Neutrophil (primary cell): ENCODE results near the gene FABP6.

Source experiments
- H3K27ac ChIP-seq: fragments of 200-600 bp; sonication (generic); 2 replicates; pipeline ENCODE4 v1.5.1; 2016; ENCODE audit warnings: mild to moderate bottlenecking, moderate library complexity
- H3K27me3 ChIP-seq: fragments of 200-600 bp; sonication (generic); 2 replicates; pipeline ENCODE4 v1.6.0; 2016; ENCODE audit warnings: mild to moderate bottlenecking
- H3K36me3 ChIP-seq: fragments of 200-600 bp; sonication (generic); 2 replicates; pipeline ENCODE4 v1.5.1; 2017
- H3K4me1 ChIP-seq, 2 experiments: fragments of 200-600 bp in 1 of 2; sonication (generic) in 1 of 2; 1 replicate in 1 of 2; 2 replicates in 1 of 2; pipeline versions ENCODE4 v1.5.1 to v1.6.1; 2013 to 2016; ENCODE audit warnings: low read depth in 1 of 2, low read length in 1 of 2, mild to moderate bottlenecking in 1 of 2, moderate library complexity in 1 of 2; ENCODE audit not compliant: control insufficient read depth in 1 of 2, insufficient read depth in 1 of 2
- H3K4me3 ChIP-seq, 2 experiments: fragments of 200-600 bp in 1 of 2; sonication (generic) in 1 of 2; 1 replicate in 1 of 2; 2 replicates in 1 of 2; pipeline ENCODE4 v1.5.1; 2013 to 2016; ENCODE audit warnings: low read depth in 1 of 2, low read length in 1 of 2, mild to moderate bottlenecking in 1 of 2, moderate library complexity in 1 of 2
- H3K9me3 ChIP-seq: fragments of 200-600 bp; sonication (generic); 2 replicates; pipeline ENCODE4 v1.5.1; 2016
- CTCF ChIP-seq: fragments of 200-600 bp; sonication (generic); IDR thresholded peaks from 2 replicates; pipeline ENCODE4 v1.5.1; 2016; ENCODE audit warnings: antibody characterized with exemption

FABP6 gene

GRCh38 chr5:160250826-160251225 lies 21.5 kb downstream of the FABP6 start:
- Histone ChIP-seq H3K36me3 (peaks cover 40% of the 10 kb centered on the region), H3K4me1 (no peaks in the 10 kb centered on the region), H3K27ac (no peak overlapping the region), H3K27me3 (no peaks in the 10 kb centered on the region), H3K9me3 (no peaks in the 10 kb centered on the region), H3K4me3 (no peak overlapping the region)
- no peak for TF ChIP-seq CTCF

- Histone ChIP-seq H3K9me3 (no peaks in the 10 kb centered on the region), H3K4me1 (no peaks in the 10 kb centered on the region), H3K36me3 (peaks cover 43% of the 10 kb centered on the region), H3K27me3 (no peaks in the 10 kb centered on the region), H3K27ac (no peak overlapping the region), H3K4me3 (no peak overlapping the region)
- TF ChIP-seq CTCF = no peak
Observed at GRCh38 chr5:160251406-160252155, 22.3 kb downstream of the FABP6 start.

- no peak overlapping the region for H3K4me3 ChIP-seq
Observed at GRCh38 chr5:160252916-160253315, 23.6 kb downstream of the FABP6 start.

GRCh38 chr5:160253441-160253840 lies 24.1 kb downstream of the FABP6 start:
- no peak for TF ChIP-seq CTCF
- no peaks in the 10 kb centered on the region for H3K27me3 ChIP-seq
- H3K36me3 ChIP-seq = peaks cover 43% of the 10 kb centered on the region
- H3K4me3 ChIP-seq = no peak overlapping the region
- H3K9me3 ChIP-seq = no peaks in the 10 kb centered on the region
- H3K27ac ChIP-seq = no peak overlapping the region
- H3K4me1 ChIP-seq = no peaks in the 10 kb centered on the region

More at GRCh38 chr5:160252916-160253315, 23.6 kb downstream of the FABP6 start:
- Histone ChIP-seq H3K9me3 (no peaks in the 10 kb centered on the region), H3K27me3 (no peaks in the 10 kb centered on the region), H3K36me3 (peaks cover 43% of the 10 kb centered on the region), H3K27ac (no peak overlapping the region), H3K4me1 (no peaks in the 10 kb centered on the region)
- TF ChIP-seq CTCF = no peak

GRCh38 chr5:160254706-160255105 lies 25.4 kb downstream of the FABP6 start:
- Histone ChIP-seq H3K36me3 (peaks cover 52% of the 10 kb centered on the region), H3K4me3 (no peak overlapping the region), H3K9me3 (no peaks in the 10 kb centered on the region), H3K27me3 (no peaks in the 10 kb centered on the region), H3K4me1 (no peaks in the 10 kb centered on the region), H3K27ac (no peak overlapping the region)
- no peak for TF ChIP-seq CTCF
